GM19455 (cell line): ENCODE measurements around the gene GJA5.

Experiments used
- ATAC-seq: cut with Tn5 transposase; IDR thresholded peaks from one replicate; pipeline ENCODE4 v1.9.1; 2021; ENCODE audit not compliant: unreplicated experiment

Gene GJA5

GRCh38 chr1:147760481-147761260, at the start of gene GJA5:
GJA5 (minus strand) TSS chr1:147760602; CDS start chr1:147759238, 1,364 bp downstream.
- ATAC-seq: no peak

- no peak for ATAC-seq
These were observed 48.8 kb upstream of the GJA5 start for GRCh38 chr1:147809236-147809635.

DNA sequence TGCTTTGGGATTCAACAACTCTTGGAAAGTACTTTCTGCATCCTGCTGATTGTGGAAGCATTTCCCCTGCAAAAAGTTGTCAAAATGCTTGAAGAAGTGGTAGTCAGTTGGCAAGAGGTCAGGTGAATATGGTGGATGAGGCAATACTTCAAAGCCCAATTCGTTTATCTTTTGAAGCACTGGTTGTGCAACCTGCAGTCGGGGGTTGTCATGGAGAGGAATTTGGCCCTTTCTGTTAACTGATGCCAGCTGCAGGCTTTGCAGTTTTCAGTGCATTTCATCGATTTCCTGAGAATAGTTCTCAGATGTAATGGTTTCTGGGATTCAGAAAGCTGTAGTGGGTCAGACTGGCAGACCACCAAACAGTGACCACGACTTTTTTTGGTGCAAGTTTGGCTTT, 47.6 kb upstream of the GJA5 start:
- no peak for ATAC-seq

DNA sequence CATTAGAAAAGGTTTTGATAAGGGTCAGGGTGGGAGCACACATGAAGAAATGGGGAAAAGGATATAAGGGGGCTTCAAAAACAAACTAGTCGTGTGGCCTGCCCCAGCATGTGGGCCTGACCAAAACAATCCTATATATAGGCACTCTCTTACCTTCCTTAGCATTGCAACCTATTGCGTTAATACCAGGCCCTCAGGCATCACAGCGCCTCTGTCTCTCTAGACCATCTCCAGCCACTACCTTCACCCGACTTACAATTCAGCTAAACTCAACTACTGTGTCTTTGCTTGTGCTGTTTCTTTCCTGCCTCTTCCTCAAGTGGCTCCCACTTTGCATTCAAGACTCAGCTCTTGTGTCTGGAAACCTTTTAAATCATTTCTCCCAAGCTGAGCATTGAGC, 47.0 kb upstream of the GJA5 start:
- no peak for ATAC-seq

DNA sequence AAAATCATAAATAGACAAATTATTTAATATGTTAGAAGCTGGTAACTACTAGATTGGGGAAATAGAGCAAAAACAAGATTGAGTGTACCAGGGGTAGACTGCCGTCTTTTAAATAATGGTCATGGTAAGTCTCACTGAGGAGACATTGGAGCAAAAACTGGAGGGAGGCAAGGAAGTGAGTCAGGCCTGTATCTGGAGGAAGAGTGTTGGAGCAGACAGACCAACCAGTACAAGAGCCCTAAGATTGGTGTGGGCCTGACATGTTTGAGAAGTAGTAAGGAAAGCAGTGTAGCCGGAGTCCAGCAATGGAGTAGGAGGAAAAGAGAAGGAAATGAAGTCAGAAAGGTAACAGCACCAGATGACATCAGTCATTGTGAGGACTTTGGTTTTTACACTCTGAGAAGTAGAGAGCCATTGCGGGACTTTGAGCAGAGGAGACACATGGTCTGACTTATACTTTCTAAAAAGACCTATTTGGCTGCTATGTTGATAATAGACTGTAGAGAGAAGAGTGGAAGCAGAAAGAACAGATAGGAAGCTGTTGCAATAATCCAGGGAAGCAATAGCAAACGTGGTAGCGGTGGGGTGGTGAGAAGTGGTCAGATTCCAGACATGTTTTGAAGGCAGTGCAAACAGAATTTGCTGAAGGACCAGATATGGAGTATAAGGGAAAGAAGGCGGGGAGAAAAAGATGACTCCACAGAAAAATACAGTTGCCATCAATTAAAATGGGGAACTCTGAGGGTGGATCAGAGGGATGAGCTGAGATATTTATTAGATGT, 44.7 kb upstream of the GJA5 start:
- no peak for ATAC-seq

GRCh38 chr1:147800804-147801203, 40.4 kb upstream of the GJA5 start:
- ATAC-seq: no peak

- ATAC-seq: no peak
These were observed 38.3 kb upstream of the GJA5 start for GRCh38 chr1:147798731-147799130.

DNA sequence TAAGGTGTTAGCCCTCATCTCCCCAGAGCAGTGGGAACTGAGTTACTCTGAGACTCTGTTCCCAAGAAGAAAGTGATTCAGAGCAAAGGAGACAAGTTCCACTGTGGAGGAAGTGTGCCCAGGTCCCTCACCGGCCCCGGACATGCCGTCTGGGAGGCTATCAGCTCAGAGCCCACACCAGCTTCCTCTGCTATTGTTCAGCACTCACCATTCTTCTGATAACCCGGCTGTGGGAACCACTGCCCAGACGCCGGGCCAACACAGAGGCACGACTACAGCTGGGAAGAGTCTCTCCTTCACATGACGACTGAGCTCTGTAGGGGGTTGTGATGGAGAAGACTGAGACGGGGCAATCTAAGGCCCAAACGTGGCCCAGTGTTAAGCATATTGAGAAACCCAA, 34.2 kb upstream of the GJA5 start:
- no peak for ATAC-seq

GRCh38 chr1:147791876-147792275, 31.5 kb upstream of the GJA5 start:
- no peak for ATAC-seq

GRCh38 chr1:147787765-147788164, 27.4 kb upstream of the GJA5 start:
- ATAC-seq: no peak

- ATAC-seq: no peak
These were observed 26.1 kb upstream of the GJA5 start for GRCh38 chr1:147786536-147786935.

DNA sequence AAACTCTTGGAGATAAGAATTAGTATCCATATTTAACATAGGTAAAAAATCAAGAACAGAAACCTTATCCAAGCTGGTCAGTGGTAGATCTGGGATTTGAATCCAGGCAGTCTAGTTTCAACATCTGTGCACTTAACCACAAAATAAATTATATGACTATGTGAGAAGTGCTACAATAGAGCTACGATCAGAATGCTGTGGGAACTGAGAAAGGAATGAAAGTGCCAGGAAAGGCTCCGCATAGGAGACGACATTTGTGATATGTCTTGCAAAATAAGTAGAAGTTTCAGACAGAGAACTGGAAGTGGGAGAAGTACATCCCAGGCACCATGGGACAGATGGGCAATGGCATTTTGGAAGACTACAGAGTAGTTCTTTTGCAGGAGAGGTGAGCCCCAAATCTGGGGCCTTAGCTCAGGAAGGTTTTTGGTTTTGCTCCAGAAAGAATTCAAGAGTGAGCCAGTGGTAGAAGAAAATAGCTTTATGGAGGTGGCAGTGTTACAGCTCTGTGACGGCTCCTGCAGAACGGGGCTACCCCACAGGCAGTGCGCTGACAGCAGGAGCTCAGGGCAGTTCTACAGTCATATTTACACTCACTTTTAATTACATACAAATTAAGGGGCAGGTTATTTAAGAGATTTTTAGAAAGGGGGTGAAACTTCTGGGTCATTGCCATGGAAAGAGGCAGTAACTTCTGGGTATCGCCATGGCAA, 25.5 kb upstream of the GJA5 start:
- no peak for ATAC-seq

DNA sequence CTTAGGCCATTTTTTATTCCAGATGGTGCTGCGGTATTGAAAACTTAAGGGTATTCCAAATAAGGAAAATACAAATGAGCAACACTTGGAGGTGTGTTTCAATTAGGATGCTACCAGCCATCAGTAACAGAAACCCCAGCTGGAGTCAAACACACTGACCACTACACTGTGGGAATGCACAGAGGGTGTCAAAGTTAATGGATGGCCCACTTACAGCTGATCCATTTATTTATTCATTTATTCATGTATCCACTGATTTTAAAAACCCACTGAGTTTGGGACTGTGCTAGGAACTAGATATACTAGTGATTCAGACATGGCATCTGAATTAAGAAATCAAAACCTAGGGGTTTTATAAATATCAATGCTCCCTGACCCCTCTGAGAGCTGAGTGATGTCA, 24.5 kb upstream of the GJA5 start:
- no peak for ATAC-seq

DNA sequence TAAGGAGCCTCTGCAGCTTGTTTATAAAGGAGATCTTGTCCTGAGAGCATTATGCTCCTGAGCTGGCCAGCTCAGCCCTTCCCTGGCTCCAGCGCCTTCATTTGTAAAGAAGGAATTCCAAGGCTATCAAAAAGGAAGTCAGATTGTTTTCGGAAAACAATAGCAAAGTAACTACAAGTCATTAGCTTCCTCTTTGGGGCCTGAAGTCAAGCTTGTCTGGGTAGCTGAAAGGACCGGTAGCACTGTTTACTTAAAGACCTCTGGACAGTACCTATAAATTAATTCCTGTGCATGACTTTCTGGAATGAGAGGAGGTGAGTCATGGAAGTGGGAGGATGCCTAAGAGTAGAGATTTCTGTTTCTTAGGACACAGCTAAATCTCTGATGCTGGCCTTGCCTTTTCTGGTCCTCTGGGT, 20.7 kb upstream of the GJA5 start:
- no peak for ATAC-seq

GRCh38 chr1:147777694-147778093, 17.3 kb upstream of the GJA5 start:
- ATAC-seq: no peak

- ATAC-seq: no peak
These were observed 12.9 kb upstream of the GJA5 start for GRCh38 chr1:147773215-147773715.

DNA sequence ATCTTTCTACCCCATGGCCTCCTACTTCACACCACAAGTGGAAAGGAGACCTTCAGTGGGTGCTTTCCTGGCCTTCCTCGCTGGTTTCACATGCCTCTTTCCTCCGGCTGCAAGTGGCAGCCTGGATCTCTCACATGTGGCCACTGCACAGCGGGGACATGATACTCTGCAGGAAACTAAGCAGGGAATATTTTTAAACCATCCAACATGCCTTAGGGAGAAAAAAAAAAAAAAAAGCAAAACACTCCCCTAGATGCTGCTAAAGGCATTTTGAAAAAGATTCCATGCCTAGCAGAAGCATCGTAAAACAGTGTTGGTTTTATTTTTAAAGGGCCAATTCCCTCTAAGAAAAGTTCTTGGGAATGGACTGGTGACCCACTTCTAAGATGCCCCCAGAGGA, 12.2 kb upstream of the GJA5 start:
- ATAC-seq: no peak

GRCh38 chr1:147771226-147772125, 11.1 kb upstream of the GJA5 start:
- no peak for ATAC-seq

DNA sequence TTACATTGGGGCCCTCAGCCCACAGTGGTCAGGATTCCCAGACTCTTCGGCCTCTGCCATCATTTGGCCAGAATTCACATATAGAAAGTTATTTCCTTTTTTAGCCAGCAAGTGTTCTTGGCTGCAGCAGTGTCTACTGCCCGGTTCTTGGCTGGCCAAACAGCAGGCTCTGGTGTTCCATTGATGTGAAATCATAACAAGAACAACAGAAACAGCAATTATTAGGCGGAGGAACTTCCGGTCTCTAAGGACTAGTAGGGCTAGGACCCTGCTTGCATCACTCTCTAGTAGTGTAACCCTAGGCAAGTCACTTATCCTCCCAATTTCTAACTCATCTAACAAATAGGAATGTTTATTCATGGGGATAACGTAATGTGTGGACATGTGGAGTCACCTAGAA, 8.7 kb upstream of the GJA5 start:
- no peak for ATAC-seq

- ATAC-seq: no peak
These were observed 8.2 kb upstream of the GJA5 start for GRCh38 chr1:147768582-147768981.

- ATAC-seq: no peak
These were observed 7.7 kb upstream of the GJA5 start for GRCh38 chr1:147768101-147768500.
